Loucy (cell line): ENCODE results near the gene PTGER1.

Experiments used
- EZH2phosphoT487 ChIP-seq: fragments of 200-600 bp; IDR thresholded peaks from 2 replicates; pipeline ENCODE4 v1.6.1; 2018; ENCODE audit warnings: antibody characterized with exemption, mild to moderate bottlenecking, moderate library complexity, borderline replicate concordance
- TF ChIP-seq, protein P1 (sequence below): fragments of 200-600 bp; sonication (generic); conservative IDR thresholded peaks from 2 replicates; pipeline ENCODE4 v1.5.1; 2014; ENCODE audit warnings: mild to moderate bottlenecking, antibody characterized with exemption, low read length

DNA sequence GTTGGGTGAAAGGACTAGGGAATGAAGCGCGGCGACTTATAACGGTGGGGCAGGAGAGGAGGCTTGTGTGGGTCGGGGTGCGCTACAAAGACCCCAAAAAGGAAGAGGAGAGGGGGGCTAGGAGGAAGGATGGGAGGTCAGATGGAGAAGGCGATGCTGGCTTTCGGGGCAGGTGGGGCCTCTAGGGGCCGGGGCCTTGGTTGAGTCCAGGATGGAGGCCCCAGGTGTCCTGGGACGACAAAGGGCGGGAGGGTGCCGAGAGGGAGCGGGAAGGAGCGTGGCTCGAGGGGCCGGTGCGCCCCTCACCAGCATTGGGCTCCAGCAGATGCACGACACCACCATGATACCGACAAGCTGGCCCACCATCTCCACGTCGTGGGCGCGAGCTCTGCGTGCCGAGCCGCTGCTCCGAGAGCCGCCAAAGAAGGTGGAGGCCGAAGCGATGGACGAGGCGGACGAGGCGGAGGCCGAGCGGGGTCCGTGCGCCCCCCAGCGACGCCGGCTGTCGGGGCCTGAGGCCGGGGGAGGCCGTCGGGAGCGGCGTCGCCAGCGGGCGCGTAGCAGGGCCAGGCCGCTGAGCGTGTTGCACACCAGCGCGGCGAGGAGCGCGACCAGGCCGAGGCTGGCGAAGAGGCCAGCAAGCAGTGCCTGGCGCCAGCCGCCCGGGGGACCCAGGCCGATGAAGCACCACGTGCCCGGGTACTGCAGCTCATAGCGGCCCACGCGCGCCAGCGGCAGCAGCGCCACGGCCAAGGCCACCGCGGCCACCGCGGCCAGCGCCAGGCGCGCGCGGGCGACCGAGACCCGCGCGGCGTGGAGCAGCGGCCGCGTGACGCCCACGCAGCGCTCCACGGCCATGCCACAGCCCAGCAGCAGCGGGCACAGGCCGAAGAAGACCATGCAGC is 1.8 kb downstream of the PTGER1 start:
- TF ChIP-seq, protein P1, sequence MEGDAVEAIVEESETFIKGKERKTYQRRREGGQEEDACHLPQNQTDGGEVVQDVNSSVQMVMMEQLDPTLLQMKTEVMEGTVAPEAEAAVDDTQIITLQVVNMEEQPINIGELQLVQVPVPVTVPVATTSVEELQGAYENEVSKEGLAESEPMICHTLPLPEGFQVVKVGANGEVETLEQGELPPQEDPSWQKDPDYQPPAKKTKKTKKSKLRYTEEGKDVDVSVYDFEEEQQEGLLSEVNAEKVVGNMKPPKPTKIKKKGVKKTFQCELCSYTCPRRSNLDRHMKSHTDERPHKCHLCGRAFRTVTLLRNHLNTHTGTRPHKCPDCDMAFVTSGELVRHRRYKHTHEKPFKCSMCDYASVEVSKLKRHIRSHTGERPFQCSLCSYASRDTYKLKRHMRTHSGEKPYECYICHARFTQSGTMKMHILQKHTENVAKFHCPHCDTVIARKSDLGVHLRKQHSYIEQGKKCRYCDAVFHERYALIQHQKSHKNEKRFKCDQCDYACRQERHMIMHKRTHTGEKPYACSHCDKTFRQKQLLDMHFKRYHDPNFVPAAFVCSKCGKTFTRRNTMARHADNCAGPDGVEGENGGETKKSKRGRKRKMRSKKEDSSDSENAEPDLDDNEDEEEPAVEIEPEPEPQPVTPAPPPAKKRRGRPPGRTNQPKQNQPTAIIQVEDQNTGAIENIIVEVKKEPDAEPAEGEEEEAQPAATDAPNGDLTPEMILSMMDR = no peak
- no peak for TF ChIP-seq EZH2phosphoT487
